MG63 (cell line): Measurements from ENCODE around the gene GPR78. TPM values are rescaled to one million over a fixed set of nuclear protein-coding genes. Genes with fewer than 3 reads are reported as not detected.

Experiments used
- DNase-seq: peaks from one replicate; pipeline ENCODE4 v3.0.0-alpha.2; 2020
- H3K27me3 ChIP-seq: fragments of 250-450 bp; sonication (Bioruptor Pico); 2 replicates; pipeline ENCODE4 v1.5.1; 2020; ENCODE audit warnings: mild to moderate bottlenecking, moderate library complexity
- H3K36me3 ChIP-seq: fragments of 250-450 bp; sonication (Bioruptor Pico); 2 replicates; pipeline ENCODE4 v1.5.1; 2020; ENCODE audit warnings: mild to moderate bottlenecking, moderate library complexity
- H3K4me3 ChIP-seq: fragments of 250-450 bp; sonication (Bioruptor Pico); 2 replicates; pipeline ENCODE4 v1.5.1; 2020; ENCODE audit warnings: mild to moderate bottlenecking, moderate library complexity
- H3K9me3 ChIP-seq: fragments of 250-450 bp; sonication (Bioruptor Pico); 2 replicates; pipeline ENCODE4 v1.5.1; 2020; ENCODE audit warnings: mild to moderate bottlenecking, moderate library complexity
- total RNA-seq: library from RNA; depleted of rRNA; stranded (reverse); fragments of >200 nt; shearing (Covaris generic); gene quantifications from 2 replicates; pipeline ENCODE4 v1.2.3, GENCODE V29; 2014; ENCODE audit warnings: low replicate concordance

GPR78 gene
- total RNA-seq, 1 experiment from 2014 or later: 0.33 TPM

DNA sequence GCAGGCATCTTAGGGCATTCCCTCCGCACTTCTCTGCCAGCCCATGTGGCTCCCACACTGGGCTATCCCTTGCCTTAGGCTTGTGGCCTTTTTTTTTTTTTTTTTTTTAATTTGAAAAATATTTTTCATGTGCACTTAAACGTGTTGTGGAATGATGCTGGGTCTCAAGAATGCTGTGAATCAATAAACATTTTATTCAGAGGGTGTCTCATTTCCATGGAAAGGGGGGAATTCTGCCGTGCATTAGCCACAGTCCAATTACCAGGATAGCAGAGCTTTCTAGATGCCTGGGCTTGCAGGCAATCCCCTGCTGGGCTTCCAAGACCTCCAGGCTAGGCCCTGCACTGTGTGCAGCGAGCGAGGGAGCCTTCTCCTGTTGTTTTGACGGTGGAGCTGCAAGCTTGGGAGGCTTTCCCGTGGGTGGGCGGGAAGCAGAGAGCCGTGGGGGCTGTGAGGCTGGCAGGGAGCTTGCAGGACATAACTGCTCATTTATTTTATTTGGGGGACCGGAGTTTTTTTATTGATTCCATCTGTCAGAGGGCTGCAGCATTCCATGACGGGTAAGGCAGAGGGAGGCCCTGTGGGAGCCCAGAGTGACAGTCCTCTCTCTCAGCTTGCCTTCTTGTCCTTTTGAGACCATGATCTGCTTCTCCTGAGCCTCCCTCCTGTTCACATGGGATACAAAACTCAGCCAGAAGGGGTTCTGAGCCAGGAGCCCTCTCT, 9.8 kb downstream of the GPR78 start:
- DNase-seq: peak; percentile 77
- H3K9me3 ChIP-seq: no peaks in the 10 kb centered on the region
- H3K27me3 ChIP-seq: no peaks in the 10 kb centered on the region
- H3K4me3 ChIP-seq: no peak overlapping the region
- H3K36me3 ChIP-seq: no peaks in the 10 kb centered on the region

GRCh38 chr4:8590546-8590880, 10.3 kb downstream of the GPR78 start:
- no peak for DNase-seq
- Histone ChIP-seq H3K36me3 (no peaks in the 10 kb centered on the region), H3K9me3 (no peaks in the 10 kb centered on the region), H3K27me3 (no peaks in the 10 kb centered on the region), H3K4me3 (no peak overlapping the region)

GRCh38 chr4:8591114-8591513, 10.9 kb downstream of the GPR78 start:
- no peak for DNase-seq
- H3K9me3 ChIP-seq: no peaks in the 10 kb centered on the region
- no peaks in the 10 kb centered on the region for H3K27me3 ChIP-seq
- no peak overlapping the region for H3K4me3 ChIP-seq
- H3K36me3 ChIP-seq: no peaks in the 10 kb centered on the region

GRCh38 chr4:8591626-8592365, 11.6 kb downstream of the GPR78 start:
- no peak for DNase-seq
- no peaks in the 10 kb centered on the region for H3K27me3 ChIP-seq
- no peaks in the 10 kb centered on the region for H3K36me3 ChIP-seq
- no peak overlapping the region for H3K4me3 ChIP-seq
- H3K9me3 ChIP-seq: no peaks in the 10 kb centered on the region

- Histone ChIP-seq H3K9me3 (no peaks in the 10 kb centered on the region), H3K4me3 (no peak within 1 kb of the TSS), H3K27me3 (no peaks in the 10 kb centered on the region), H3K36me3 (no peaks in the 10 kb centered on the region)
- peak; percentile 26 for DNase-seq
Measured at GRCh38 chr4:8592366-8593263, 12.4 kb downstream of the GPR78 start, which contains the start of gene CPZ. Gene CPZ, plus strand, starts transcription at chr4:8592765. Its CDS starts 69 bp downstream, at chr4:8592834.

DNA sequence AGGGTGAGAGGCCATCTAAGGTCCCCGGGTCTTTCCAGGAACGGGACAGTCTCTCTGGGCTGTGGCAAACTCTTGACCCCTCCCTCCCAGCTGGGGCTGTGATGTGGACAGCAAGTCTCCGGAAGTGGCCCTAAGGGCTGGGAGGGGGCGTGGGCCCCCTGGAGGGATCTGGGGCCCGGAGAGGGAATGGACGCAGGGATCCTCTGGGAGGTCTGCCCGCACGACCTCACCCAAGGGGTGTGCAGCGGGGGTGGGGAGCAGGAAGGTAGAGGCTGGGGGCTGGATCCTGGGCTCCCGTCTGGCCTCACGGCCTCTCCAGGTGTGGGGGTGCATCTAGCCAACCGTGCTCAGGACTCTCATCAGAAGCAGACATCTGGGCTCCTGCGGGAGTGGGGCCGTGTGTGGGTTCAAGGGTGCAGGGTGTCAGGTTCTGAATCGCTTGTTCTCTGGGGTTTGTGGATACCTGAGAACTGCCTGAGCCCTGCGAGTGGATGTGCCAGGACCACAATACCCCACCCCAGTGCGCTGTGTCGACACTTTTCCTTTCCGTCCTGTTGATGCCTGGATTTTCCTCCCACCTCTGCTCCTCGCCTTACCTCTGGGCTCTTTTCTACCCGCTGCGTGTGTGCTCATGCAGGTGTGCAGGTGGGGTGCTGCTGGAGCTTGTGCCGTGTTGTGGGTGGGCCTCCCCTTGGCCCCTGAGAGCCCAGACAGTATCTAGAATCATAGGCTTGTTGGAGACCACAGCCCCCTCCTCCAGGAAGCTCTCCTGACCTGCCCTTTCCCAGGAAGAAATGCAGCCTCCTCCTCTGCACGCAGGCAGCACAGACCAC, 13.3 kb downstream of the GPR78 start:
- no peak overlapping the region for H3K4me3 ChIP-seq
- no peaks in the 10 kb centered on the region for H3K27me3 ChIP-seq
- H3K9me3 ChIP-seq: no peaks in the 10 kb centered on the region
- H3K36me3 ChIP-seq: no peaks in the 10 kb centered on the region
- DNase-seq: no peak

DNA sequence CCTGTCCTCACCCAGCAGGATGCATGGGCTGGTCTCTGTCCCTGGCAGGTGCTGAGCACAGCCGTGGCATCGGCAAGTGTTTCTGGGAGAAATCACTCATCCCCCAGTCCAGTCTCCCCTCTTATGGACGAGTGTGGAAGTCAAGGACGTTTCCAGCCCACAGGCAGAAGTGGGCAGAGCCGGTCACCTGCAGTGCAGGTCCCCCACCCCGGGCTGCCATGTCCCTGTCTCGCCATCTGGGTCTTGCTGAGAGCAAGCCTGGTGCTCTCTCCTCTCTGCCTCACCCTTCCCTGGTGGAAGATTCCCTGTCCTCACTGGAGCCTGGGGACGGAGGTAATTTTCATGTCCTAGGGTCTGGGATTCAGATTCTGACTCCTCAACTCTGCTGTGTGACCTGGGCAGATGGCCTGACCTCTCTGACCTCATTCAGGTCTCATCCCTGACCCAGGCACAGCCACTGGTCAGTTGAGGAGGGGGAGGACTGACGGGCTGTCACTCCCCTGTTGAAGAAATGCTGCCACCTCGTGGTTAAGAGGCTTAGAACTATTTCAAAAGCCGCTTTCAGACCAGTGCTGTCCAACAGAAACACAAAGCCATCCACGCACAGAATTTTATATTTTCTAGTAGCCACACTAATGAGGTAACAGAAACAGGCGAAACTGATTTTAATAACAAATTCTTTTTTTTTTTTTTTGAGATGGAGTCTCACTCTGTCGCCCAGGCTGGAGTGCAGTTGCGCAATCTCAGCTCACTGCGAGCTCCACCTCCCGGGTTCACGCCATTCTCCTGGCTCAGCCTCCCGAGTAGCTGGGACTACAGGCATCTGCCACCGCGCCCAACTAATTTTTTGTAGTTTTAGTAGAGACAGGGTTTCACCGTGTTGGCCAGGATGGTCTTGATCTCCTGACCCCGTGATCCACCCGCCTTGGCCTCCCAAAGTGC, 14.2 kb downstream of the GPR78 start:
- H3K9me3 ChIP-seq: no peaks in the 10 kb centered on the region
- H3K27me3 ChIP-seq: no peaks in the 10 kb centered on the region
- no peaks in the 10 kb centered on the region for H3K36me3 ChIP-seq
- DNase-seq: peak; percentile 55
- H3K4me3 ChIP-seq: no peak overlapping the region

GRCh38 chr4:8595237-8596087, 15.3 kb downstream of the GPR78 start:
- Histone ChIP-seq H3K36me3 (no peaks in the 10 kb centered on the region), H3K4me3 (no peak overlapping the region)
- DNase-seq: peak; percentile 26

DNA sequence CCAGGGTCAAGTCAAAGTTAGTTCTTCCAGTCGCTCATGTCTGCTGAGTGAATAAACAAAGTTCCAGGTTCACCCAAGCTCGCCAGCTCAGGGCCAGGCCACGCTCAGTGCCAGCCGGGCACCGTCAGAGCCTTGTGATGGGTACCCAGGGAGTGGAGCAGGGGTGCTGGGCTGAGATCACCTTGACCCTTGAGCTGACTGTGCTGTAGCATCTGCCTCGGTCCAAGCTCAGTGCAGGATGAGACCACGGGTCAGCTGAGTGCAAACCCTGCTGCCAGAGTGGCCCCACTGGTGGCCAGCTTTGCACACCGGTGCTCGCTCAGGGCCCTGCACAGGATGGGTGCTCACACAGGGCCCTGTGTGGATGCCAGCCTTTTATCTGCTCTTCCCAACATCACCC, 16.7 kb downstream of the GPR78 start:
- Histone ChIP-seq H3K36me3 (no peaks in the 10 kb centered on the region), H3K27me3 (no peaks in the 10 kb centered on the region), H3K4me3 (no peak overlapping the region), H3K9me3 (no peaks in the 10 kb centered on the region)
- no peak for DNase-seq

More at GRCh38 chr4:8595237-8596087, 15.3 kb downstream of the GPR78 start:
- Histone ChIP-seq H3K27me3 (no peaks in the 10 kb centered on the region), H3K9me3 (no peaks in the 10 kb centered on the region)

- no peaks in the 10 kb centered on the region for H3K36me3 ChIP-seq
- no peak for DNase-seq
- H3K27me3 ChIP-seq: no peaks in the 10 kb centered on the region
- H3K9me3 ChIP-seq: no peaks in the 10 kb centered on the region
- H3K4me3 ChIP-seq: no peak overlapping the region
Measured at GRCh38 chr4:8597319-8597718, 17.1 kb downstream of the GPR78 start.

- no peaks in the 10 kb centered on the region for H3K36me3 ChIP-seq
- no peak overlapping the region for H3K4me3 ChIP-seq
- DNase-seq: no peak
- H3K27me3 ChIP-seq: no peaks in the 10 kb centered on the region
- no peaks in the 10 kb centered on the region for H3K9me3 ChIP-seq
Measured at GRCh38 chr4:8597791-8598190, 17.6 kb downstream of the GPR78 start.

DNA sequence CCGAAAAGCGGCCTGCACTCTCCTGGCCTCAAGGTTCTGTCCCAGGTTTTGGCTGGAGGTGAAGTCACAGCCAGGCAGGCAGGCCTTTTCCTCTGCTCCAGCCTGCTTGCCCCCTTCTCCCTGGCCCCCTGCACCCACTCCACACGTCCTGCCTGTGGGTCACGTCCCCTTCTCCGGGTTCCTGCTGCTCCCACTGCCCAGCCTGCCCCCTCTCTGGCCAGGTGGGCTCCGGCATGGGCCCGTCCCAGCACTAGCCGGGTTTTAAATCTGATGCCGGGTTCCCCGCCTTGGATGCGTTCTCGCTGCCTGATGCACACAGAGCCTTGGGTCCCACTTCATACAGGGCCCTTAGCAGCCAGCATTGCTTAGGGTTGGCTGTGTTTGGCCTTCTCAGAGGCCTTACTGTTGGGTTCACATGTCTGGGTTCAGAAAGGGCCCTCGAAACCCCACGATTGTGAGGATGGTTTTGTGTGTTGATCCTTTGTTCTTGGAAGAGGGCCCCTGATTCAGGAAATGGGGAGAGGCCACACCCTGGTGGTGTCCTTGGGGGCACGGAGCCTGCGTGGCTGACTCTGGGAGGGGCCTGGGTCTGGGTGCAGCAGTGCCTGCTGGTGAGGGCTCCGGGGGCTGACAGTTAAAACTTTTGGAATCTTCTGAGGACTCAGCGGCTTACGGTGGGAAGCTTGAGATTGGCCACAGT, 18.3 kb downstream of the GPR78 start:
- Histone ChIP-seq H3K36me3 (no peaks in the 10 kb centered on the region), H3K27me3 (no peaks in the 10 kb centered on the region), H3K4me3 (no peak overlapping the region), H3K9me3 (no peaks in the 10 kb centered on the region)
- DNase-seq: no peak

- no peak for DNase-seq
Measured at GRCh38 chr4:8599091-8599460, 18.9 kb downstream of the GPR78 start.

DNA sequence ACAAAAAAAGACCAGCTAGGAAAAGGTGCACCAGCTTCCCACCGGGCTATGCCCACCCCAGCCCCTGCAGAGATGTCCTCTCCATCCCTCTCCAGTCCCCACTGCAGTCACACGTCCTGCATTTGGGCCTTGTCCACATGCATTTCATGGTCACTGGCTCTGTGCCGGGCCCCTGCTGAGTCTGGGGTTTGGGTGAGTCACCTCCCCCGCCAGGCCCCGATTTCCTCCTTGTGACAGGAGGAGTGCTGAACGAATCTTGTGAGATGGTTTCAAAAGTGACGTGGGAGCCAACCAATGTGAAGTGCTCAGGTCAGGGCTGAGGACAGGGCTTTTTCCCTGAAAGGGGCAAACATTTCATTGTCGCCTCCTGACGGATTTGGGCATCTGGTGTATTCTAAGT, 19.5 kb downstream of the GPR78 start:
- DNase-seq: peak; percentile 86
- H3K36me3 ChIP-seq: no peaks in the 10 kb centered on the region
- H3K27me3 ChIP-seq: no peaks in the 10 kb centered on the region
- no peak overlapping the region for H3K4me3 ChIP-seq
- no peaks in the 10 kb centered on the region for H3K9me3 ChIP-seq

More at GRCh38 chr4:8599091-8599460, 18.9 kb downstream of the GPR78 start:
- H3K27me3 ChIP-seq: no peaks in the 10 kb centered on the region
- no peaks in the 10 kb centered on the region for H3K36me3 ChIP-seq
- no peaks in the 10 kb centered on the region for H3K9me3 ChIP-seq
- no peak overlapping the region for H3K4me3 ChIP-seq
